ENCODE data around the gene CDH10.

The CDH10 gene

DNA sequence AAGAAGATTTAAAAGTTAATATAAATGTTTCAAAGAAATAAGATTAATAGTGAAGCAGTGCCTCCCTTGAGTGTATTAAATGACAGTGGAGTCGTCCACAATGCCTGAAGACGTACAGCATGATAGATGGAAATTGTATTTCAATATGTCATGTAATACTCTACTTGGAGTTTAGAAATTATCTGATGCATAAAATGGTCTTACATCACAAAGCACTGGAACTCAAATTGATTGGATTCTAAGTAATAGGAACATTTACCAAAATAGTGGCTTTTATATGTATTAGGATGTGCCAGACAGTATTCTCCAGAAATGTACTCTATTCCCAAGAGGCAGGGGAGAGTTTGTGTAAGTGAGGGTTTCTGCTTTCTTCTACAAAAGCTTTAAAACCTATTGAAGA, 49.4 kb downstream of the CDH10 start:
- DNase-seq, result no peak

DNA sequence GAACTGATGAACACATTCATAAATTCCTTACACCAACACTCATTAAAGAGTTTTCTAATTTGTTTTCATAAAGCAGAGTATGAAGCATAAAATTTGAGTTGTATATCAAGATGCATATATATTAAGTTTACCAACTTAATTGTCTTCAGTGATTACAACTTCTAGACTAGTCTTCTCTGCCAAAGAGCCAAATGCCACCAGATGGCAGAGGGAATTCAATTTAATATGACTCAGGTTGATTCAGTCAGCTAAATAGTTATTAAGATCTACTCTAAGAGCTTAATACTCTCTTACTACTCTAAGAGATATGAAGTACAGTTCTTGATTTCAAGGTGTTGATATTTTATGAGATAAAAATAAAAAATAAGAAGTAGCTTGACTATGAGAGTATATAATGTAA, 53.4 kb downstream of the CDH10 start:
- no peak for DNase-seq

DNA sequence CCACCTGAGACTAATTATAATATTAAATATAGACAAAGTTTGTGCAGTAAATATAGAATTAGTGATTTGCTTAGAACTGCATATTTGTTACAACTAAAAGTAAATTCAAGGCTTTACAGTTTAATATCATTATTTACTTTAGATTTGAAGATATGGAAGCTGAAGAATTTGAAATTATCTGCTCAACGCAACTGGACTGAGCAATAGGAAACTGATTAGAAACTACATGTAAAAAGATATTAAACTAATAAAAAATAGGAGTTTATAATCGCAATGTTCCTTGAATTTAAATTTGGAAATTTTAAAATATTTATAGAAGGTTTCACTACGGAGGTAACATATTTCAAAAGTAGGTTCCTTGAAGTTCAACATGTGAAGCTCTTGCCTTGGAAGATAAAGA, 55.2 kb downstream of the CDH10 start:
- no peak for DNase-seq

DNA sequence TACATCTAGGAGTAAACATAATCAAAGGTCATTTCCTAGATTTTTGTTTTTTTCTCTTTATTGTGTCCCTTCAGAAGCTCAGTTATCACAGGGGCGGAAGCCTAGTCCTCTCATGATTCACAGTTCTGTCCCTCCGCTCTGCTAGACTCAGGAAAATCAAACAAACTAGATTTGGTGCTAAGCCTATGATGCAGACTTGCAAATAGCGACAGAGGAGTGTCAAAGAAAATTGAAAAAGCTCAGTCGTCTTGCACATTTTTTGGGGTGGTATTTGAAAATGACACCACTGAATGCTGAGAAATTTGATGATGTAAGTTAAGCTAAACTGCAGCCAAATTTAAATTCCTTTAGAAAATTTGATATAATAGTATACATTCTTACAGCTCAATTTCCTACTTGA, 59.0 kb downstream of the CDH10 start:
- DNase-seq, result no peak

DNA sequence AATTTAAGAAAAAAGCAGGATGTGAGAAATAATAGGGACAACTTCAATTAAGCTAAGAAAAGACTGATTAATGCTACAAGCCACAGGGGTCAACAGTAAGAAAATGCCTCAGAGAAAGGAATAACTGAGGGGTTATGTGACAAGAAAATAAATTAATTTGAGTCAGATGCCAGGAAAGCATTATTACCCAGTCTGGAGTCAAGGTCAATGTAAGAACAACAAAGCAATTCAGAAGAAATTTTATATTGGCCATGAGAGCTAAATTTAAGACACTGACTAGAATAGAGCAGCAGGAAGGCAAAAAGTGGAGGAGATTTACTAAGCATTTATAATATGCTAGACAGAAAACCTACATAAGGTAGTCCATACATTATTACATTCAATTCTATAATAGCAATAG, 73.5 kb downstream of the CDH10 start:
- no peak for DNase-seq

DNA sequence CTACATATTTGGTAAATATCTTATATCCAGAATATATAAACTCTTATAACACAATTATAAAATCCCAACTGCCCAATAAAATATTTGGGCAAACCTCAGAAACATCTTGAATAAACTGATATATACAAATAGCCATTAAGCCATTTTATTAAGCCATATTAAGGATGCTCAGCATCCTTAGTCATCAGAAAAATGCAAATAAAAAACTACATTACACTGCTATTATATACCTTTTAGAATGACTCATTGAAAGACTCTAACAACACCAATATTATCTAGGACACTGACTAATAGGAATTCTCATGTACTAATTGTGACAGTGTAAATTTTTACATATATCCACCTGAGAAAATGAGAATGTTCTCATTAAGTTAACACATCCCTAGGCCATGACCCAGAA, 77.8 kb downstream of the CDH10 start:
- DNase-seq, result no peak

DNA sequence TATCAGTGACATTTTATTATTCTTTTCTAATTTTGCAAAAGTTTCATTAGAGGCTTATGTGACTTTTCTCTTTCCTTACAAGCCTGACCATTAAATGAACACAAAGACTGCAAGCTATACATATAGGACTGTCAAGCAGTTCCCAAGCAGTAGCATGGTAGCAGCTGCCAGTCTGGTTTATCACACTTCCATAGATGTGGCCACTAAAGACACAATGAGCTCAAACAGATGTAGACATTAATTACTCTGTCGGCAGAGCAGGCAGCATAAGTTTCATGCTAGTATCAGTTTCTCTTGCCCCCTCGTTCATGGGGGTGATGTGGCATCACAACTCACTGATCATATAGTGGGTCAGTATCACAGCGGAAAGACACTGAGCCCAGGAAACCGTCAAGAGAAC, 89.5 kb downstream of the CDH10 start:
- no peak for DNase-seq

DNA sequence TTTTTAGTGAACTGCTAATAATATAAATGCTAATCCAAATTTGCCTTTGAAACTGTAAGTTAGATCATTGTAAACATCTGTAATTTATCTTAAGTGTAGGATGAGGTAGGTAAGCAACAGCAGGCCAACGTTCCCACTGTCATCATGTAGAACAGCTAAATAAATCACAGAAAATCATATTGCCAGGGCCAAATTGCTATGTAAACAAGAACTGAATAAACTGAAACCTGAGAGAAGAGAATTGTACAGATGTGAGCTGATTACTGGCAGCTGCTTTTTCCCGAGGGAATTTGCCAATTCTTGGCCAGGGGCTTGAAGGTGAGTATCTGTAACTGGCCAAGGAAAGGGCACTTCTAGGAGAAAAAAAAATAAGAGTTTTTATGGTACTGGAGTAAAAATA, 97.6 kb downstream of the CDH10 start:
- DNase-seq, result no peak

DNA sequence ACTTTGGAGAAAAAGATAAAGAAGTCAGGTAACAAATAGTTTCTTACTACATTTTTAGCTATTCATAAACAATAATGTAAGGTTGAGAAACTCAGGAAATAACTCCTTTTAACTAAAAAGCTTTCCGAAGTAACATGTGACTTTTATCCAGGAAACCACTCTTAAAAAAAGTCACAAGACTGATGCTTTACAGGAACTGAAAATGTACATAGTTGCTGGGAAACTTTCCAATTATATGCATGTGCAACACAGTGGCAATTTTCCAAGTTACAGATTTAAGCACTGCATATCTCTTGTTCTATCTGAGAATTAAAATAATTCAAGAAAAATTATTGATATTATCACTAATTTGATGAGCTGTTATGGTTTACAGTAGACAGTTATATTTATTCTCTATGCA, 105.2 kb downstream of the CDH10 start:
- DNase-seq, result no peak

DNA sequence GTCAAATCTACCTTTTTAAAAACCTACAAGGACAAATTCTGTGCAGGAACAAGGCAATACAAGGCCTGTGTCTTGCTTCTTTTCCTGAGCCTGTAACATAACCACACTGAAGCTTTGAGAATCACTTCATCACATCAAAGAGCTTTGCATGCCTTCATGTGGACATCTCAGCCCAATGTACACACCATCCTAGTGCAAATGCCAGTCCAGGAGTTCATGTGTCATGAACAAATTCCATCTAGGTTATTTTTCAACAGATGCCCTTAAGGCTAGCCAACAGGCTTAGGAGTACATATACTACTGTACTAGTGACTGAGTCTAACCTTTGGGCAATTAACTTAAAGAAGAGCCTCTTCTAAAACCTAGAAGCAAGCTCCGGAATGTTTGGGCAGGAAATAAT, 106.4 kb downstream of the CDH10 start:
- no peak for DNase-seq

DNA sequence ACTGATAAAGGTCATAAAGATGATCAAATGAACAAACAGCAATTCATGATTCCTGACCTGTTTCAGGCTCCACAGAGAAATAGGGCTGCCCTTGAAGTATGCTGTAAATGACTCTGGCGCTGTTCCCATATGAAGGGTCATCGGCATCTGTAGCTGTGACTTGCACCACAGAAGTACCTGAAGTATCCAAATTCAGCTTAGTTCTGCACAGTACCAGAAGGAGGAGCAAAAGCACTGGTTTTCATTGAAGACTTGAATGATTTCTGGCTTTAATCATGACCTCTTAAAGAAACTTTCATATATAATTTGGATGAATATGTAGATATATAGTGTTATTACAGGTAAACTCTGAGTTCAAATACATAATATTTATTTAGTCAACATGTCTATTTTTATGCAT, 109.1 kb downstream of the CDH10 start:
- no peak for DNase-seq

DNA sequence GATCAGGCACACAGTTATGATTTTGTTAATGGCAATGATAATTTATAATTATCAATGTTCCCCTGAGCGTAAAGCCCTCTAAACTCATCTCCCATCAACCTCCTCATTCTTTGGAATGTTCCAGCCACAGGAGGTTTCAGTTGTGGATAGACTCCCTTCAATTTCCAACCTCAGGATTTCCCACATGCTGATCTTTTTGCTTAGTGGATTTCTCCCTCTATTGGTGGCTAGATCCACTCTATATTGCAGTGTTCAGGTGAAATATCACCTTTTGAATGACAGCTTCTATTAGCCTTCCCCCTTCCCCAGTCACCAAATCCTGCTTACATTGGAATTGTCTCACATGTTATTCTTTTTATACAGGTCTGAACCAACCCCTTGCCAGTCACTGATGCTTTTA, 113.9 kb downstream of the CDH10 start:
- no peak for DNase-seq

DNA sequence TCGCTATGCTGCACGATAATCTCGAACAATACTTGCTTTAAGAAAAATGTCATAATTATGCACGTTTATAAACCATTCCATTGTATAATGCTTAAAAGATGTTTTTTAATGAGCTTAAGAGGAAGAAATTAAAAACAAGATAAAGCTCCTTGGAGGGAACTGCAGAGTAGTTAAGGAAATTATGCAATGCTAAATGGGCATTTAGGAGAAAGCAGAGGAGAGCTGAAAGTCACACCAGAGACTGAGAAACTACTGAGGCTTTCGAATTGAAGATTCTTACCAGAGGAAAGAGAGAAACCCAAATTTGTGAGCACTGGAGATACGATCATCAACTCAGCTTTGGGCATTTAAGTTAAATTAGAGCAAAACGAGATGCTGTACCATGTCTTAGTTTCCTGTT, 119.4 kb downstream of the CDH10 start:
- DNase-seq, result no peak

DNA sequence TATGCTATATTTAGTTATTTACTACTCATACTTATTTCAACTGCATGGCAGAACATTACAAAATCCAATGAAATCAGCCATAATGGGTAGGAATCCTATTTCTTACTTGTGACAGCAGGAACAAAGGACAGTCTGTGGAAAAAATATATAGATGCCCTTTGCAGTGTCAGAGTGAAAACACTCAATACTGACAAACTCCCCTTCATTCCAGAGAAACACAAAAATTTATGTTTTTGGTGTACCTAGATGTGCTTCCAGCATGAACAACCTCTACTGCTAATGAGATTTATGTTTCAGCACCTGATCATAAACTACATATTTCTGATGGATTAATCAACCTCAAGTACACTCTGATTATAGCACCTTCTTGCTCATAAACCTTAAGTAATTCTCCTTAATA, 132.4 kb downstream of the CDH10 start:
- DNase-seq, result no peak

DNA sequence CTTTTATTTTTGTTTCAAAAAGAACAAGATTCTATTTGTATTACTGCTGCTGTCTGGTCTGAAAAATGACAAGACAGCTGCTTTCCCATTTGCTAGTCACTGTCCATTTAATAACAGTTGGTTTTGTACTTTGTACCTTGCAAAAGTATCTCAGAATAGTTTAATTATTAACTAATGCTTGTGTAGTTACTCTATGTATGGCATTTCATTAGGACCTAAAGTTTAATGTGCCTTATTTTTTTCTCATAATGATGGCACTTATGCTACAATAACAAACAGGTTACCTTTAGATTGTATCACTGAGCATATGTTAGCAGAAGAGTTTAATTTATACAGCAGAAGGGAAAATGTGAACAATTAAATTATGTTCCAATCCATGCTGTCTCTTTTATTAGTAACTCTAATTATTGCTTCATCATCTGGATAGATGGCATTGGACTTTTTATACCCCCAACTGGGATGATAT, 134.2 kb downstream of the CDH10 start:
- no peak for DNase-seq

DNA sequence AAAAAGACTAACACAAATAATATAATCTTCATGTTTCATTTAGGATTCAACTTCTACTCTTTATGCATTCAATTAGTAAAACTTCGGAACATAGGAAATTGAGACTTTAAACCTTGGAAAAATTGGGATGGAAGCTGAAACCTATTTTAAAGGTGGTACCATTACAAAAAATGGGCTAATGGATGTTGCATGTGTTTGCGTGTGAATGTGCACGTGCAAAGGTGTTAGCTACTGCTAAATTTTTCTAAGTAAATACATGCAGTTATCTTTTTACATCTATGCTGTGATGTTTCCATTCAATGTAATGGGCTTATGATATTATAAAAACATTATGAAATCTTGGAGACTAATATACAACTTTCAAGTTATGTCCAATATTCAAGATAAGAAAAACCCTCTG, 134.8 kb downstream of the CDH10 start:
- DNase-seq, result no peak

DNA sequence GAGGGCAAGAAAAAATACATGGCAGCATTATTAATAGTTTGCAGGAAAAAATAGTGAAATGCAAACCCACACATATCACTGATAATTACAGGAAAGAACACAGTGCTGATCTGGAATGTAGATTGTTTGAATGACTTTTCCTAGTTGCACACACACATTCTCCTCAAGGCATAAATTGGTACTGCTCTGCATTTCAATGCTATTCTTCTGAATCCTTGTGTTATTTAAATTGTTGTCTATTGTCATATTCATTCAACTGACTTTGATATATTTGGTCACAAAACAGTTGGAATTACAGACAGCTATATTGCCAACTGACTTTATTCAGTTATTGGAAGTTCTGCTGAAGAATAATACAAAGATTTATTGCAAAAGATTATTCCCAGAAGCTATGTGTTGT, 139.5 kb downstream of the CDH10 start:
- no peak for DNase-seq

DNA sequence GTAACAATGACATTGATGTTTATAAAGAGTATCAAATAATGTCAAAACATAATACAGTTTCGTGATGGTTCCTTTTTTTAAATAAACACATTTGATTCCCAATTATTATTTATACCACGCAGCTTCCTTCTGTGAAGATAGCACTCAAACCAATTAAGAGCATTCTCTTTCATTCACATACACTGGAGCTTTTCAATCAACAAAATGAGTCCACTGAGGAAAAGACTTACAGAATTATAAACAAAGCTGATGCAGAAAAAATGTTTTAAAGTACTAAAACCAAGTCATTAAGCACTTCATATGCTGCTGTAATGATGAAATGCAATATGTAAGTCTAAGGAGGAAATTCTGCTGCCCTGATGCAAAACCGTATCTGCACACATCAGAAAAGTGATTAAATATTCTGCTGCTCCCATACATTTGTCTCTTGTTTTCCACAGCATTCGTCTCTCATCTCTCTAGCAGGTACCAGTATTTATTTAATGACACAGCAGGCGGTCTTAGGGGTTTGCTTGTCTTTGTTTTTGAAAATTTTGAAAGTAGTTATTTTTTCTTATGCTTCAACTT, 147.1 kb downstream of the CDH10 start:
- no peak for DNase-seq

DNA sequence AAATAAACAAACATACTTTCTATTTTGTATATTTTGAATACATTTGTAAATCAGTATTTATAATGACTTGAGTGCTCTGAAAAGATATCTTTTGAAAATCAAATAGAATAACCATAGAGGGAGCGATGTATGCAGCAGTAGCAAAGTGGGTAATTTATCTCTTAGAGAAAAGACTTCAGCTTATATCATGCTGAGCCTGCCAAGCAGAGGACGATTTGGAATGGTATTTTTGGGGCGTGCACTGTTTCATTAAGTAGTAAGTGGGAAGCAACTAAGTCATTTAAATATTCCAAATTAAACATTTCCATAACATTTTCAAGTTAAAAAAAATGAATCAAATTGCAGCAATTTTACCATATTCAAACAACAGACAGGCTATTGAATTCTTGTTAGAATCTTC, 147.6 kb downstream of the CDH10 start:
- no peak for DNase-seq

DNA sequence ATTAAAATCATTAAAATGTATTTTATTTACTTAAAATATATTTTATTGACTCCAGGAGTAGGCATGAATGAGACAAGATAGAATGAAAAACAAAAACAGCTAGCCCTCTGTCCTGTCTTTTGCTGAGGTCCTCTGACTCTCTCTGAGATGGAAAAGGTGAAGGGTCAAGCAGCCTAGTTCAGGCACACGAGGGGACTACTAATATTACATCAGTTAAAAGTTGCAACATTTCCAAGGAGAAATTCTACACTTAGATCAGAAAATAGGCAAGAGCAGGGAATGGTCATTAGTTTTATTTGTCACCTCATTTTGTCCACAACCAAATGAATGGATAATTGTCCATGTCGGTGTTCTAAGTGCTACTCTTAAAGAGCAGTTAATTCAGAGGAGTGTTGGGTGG, 148.5 kb downstream of the CDH10 start:
- DNase-seq, result no peak

DNA sequence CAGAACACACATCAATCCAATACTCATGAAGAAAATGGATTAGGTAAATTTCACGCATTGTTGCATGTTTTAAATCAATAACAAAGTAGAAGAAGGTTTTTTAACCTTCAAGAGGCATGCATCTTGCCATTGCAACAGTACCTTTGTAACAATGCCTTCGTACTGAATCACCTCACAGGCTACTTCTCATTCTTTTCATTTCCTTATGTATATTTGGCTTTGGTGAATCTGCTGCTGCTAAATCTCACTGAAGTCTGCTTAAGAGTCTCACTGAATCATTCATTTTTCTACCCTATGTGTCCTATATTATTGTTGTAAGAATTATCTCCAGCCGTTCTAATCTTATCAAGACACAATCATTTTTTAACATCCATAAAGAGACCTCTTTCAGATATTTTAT, 152.5 kb downstream of the CDH10 start:
- DNase-seq, result no peak

DNA sequence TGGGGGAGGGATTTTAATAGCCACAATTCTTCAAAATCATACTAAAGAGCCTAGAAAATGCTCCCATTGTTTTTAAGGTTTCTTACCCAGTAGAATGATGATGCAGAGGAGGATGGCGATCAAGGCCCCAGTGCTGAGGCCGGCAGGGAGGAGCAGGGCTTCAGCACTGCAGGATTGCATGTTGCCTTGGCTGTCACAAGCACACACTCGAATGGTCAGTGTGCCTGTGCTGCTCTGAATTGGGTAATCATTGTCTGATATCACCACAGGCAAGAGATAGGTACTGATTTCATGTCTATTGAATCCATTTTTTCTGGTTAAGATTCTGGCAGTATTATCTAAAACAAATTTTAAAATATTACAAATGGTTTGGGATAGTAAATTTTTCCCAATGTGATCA, 153.3 kb downstream of the CDH10 start:
- no peak for DNase-seq

DNA sequence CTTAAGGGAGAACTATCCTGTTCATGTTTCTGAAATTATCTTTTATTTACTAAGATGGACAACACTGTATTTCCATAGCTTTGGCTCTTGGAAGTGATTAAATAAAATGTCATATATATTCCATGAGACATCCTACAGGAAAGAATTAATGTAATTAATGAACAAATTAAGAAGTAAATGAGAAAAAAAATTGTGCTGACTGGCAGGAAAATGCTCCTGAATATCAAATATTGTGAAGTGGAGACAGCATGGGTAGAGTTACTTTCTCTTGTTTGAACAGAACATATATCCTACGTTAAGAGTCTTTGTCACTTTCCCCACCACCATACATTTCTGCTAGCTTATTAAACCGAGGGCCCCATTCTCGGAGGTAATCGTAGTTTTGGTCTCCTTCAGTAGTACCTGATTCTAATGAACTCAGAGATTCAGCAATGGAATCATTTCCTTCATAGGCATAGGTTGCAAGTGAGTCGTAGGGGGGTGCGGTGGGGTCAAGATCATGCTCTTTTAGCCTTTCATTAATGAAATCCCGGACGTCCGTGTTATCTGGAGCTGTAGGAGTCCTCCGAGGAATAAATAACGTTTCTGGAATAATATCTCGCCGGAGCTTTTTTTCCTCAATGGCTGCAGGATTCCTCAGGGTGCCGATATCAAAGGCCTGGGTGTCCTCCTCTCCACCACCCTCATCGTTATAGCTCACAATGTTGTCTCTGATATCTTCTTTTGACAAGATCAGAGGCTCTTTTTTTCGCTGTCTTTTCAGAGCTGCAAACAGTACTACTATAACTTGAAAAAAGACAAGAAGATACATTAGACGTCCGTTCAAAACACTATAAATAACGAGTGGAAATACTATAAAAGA, 157.2 kb downstream of the CDH10 start:
- no peak for DNase-seq

DNA sequence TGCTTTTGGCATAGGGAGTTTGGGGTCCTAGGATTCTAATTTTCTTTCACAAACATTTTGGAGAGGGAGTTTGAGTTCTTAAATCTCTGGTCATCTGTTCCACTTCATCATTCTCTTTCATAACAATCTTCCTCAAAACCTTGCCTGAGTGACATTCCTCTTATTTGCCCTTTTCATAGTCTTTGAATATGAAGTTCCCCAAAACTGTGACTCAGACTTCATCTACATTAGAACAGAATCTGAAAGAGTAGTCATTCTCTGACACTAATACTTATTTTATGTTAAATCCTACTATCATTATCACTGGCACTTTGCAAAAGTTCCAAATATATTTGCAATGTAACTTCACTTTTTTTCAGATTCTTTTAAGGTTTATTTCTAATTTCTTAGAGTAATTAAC, 163.8 kb downstream of the CDH10 start:
- no peak for DNase-seq

DNA sequence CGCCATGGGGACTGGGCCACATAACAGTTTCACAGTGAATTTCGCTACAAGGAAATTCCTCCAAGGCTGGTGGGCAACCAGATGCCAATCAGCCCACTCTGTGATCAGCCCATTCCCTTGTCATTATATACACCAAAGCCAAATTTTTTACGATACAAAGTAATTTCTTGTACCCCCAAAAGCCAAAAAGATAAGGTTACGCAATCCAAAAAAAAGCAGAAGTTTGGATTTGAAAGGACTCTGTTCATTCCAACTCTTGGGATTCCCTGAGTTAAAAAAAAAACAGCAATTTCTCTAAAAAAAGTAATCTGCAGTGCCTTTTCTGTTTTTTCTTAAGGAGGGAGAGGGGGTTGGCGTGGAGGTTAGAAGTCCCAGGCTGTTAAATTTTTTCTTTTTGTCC, 166.8 kb downstream of the CDH10 start:
- DNase-seq, result no peak

Data from GDM1 (cell line).